GM18907 (cell line): ENCODE data around the gene NLRP13.
"Not testable (repeated sequence)": the region's sequence is repeated elsewhere in the genome, so short reads cannot be mapped to it uniquely, and the experiment has no call there.

ENCODE experiments used
- ATAC-seq: cut with Tn5 transposase; IDR thresholded peaks from one replicate; pipeline ENCODE4 v1.9.1; 2021; ENCODE audit warnings: mild to moderate bottlenecking, moderate library complexity; ENCODE audit not compliant: unreplicated experiment

NLRP13 gene, protein sequence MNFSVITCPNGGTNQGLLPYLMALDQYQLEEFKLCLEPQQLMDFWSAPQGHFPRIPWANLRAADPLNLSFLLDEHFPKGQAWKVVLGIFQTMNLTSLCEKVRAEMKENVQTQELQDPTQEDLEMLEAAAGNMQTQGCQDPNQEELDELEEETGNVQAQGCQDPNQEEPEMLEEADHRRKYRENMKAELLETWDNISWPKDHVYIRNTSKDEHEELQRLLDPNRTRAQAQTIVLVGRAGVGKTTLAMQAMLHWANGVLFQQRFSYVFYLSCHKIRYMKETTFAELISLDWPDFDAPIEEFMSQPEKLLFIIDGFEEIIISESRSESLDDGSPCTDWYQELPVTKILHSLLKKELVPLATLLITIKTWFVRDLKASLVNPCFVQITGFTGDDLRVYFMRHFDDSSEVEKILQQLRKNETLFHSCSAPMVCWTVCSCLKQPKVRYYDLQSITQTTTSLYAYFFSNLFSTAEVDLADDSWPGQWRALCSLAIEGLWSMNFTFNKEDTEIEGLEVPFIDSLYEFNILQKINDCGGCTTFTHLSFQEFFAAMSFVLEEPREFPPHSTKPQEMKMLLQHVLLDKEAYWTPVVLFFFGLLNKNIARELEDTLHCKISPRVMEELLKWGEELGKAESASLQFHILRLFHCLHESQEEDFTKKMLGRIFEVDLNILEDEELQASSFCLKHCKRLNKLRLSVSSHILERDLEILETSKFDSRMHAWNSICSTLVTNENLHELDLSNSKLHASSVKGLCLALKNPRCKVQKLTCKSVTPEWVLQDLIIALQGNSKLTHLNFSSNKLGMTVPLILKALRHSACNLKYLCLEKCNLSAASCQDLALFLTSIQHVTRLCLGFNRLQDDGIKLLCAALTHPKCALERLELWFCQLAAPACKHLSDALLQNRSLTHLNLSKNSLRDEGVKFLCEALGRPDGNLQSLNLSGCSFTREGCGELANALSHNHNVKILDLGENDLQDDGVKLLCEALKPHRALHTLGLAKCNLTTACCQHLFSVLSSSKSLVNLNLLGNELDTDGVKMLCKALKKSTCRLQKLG

DNA sequence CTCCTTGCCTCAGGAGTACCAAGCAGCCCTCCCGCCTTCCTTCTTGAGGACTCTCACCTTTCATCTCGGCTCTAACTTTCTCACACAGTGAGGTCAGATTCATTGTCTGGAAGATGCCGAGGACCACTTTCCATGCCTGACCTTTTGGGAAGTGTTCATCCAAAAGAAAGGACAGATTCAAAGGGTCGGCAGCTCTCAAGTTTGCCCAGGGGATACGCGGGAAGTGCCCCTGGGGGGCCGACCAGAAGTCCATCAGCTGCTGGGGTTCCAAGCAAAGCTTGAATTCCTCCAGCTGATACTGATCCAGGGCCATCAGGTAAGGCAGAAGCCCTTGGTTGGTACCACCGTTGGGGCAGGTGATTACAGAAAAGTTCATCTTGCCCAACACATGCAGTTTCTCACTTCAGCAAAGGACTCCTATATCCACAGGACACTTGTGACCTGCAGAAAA lies at the start of gene NLRP13:
Gene NLRP13 (minus strand): TSS at position 401 of the 451 bp plus-strand sequence. CDS start 25 bp downstream, at position 376.
- ATAC-seq = no peak

DNA sequence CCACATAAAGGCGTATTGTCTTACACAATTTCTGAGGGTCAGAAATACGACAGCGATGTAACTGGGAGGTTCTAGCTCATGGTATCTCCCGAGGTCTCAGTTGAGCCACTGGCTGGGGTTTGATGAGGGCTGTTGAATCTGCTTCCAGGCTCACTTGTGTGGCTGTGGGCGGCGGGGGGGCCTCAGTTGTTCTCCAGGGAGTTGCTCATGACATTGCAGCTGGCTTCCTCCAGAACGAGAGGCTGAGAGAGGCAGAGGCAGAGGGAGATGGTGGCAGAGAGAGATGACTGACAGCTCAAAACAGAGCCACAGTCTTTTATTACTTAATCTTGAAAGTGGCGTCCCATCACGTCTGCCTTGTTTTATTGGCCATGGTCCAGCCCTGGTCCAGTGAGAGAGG lies 48.3 kb upstream of the NLRP13 start:
- ATAC-seq = no peak

DNA sequence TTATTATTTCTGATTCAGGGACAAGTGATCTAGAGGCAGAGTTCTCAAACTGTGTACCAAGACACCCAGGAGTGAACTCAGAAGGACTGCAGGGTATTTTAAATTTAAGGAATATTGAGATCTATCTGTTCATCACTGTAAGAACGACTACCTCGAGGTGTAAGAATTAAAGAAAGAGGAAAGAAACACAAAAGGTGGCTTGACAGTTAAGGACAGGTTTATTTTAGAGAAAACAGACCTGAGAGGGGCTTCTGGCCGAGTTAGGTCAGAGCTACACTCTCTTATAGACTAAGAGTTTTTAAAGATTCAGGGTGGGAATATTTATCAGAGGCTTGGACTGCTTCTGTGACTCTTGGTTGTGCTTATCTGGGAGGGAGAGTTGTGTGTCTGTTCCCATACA lies 41.8 kb upstream of the NLRP13 start:
- no peak for ATAC-seq

DNA sequence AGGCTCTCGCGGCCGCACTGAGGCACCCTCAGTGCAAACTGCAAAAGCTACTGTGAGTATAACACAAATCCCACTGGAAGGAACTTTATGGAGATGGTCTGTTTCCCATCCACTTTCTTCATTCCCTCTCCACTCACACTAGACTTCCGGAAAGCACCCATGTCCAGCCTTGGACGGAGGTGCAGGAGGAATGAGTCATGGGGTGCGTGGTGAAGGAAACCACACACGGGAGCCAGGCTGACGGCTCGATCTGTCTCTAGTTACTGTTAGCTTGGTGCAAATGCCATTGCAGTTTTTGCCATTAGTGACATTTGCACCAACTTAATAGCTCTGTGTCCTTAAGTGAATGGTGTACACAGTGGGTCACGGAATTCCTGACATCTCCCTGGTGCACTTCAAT lies 30.1 kb upstream of the NLRP13 start:
- ATAC-seq = no peak

DNA sequence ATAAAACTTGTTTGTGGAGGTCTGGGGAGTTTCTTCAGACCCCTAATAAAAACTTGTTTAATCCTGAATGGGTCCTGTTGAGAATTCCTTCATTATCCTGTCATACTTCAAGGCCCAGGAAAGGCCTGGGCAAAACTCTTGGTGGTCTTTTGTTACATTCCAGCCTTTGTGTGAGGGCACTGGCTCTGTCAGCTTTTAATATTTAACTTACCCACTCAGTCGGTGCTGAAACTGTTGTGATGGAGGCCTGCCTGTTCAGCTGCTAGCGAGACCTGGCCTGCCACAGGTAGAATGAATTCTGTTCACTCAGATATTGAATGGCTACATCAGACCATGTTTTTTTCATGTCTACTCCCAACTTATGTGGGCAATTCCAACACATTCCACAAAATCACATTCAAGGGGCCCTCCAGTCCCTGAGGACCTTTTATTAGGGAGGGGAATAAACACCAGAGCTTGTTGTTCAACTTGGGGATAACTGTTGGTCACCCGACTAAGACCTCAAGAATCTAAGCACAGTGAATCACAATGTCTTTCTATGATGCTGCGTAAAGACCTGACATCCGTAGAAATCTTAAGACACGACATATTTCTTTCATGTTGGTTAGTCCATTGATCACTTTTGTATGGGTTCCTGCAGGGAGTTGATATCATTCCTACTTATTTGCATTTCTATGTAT lies 28.0 kb upstream of the NLRP13 start:
- no peak for ATAC-seq

DNA sequence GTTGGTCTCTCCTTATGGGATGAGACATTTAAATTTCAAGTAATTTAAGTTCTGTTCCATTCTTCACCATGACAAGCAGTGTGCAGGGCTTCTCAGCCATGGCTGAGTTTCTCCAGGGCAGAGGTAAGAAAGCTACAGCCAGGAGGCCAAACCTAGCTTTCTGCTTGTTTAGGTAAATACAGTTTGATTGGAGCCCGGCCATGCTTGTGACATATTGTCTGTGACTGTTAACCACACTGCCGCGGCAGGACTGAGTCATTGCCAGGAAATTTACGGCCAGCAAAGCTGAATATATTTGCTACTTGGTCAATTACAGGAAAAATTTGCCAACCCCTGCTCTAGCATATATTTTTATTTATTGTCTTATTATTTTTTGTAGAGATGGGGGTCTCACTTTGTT lies 26.2 kb upstream of the NLRP13 start:
- no peak for ATAC-seq

DNA sequence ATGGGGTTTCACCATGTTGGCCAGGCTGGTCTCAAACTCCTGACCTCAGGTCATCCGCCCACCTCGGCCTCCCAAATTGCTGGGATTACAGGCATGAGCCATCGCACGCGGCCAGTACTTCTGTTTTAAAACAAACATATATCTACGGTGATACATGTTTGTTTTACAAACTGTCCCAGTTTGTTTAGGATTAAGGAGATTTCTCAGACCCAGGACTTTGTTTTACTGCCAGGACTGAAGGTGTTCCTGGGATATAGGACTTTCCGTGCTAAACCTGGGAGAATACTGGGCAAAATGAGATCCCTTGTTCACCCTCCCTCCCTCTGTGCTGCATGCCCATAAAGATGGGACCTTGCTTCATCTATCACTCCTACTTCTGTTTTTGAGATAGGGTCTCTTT lies 24.3 kb upstream of the NLRP13 start:
- no peak for ATAC-seq

DNA sequence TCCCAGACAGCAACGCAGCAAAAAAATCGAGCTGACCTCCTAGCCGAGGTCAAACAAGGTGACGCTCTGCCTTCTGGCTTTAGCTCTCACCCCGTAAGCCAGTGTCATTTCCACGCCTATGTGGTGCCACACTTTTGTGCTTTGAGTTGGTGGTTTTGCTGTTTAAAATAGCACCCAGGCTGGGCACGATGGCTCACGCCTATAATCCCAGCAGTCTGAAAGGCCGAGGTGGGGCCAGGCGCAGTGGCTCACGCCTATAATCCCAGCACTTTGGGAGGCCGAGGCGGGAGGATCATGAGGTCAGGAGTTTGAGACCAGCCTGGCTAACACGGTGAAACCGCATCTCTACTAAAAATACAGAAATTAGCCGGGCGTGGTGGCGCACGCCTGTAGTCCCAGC lies 18.4 kb upstream of the NLRP13 start:
- not testable (repeated sequence) for ATAC-seq

DNA sequence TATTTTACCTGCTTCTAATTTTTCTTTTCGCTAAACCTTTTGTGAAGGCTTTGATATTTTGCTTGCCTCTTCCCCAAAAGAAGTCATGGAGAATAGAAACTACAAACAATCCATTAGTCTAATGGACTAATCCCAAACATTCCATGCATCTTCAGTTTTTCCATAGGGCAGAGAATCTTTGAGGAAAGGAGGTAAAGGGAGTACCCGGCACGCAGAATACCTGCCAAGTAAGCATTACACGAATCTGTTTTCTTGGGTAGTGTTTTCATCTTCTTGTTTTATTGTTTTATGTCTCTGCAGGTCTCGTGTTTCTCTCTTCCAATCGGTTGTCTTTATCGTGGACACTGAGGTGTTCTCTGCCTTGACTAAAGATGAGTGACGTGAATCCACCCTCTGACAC lies 15.4 kb upstream of the NLRP13 start, which contains the start of gene NLRP8:
Gene NLRP8 (plus strand): TSS at position 301 of the 400 bp plus-strand sequence.
- ATAC-seq = no peak

DNA sequence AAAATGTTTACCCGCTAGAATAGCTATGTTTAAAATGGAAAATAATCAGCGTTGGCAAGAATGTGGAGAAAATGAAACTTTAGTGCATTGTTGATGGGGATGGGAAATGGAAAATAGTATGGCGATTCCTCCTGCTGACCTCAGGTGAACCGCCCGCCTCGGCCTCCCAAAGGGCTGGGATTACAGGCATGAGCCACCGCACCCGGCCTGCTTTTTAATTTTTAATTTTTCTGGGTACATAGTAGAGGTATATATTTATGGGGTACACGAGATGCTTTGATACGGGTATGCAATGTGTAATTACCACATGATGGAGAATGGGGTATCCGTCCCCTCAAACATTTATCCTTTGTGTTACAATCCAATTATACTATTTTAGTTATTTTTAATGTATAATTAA lies 8.2 kb upstream of the NLRP13 start:
- no peak for ATAC-seq

DNA sequence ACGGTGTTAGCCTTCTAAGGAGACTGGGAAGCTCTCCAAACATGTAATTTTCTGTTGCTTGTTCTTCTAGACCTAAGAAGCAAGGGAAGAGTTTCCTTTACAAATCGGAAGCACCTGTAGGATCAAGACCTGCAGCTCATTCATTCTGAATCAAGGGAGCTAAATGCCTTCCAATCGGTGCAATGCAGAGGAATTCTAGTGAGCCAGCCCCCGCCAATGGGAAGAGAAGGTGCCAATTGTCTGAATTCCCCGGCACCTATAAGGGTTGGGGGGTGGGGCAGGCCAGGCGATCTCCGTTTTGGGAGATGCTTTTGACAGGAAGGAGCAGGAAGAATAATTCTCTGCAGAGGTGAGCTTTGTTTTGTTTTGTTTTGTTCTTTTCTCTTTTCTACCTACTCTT lies 7.1 kb upstream of the NLRP13 start:
- ATAC-seq = no peak

DNA sequence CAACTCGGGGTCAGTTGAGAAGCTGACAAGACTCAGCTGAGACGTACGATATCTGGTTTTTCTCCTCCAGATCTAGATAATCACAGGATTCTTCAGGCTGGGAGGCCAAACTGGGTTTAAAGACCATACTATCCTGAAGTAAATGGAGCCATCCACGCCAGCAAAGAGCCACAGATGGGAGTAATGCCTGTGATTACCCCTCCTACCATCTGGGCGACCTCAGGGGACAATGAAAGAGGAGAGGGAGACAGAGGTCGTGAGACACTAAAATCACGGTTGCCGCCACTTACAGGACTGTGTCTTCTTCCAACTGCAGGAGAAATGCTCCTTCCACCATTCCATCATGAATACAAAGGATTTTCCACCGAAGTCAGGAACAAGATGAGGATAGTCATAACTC lies 3.1 kb upstream of the NLRP13 start:
- no peak for ATAC-seq

DNA sequence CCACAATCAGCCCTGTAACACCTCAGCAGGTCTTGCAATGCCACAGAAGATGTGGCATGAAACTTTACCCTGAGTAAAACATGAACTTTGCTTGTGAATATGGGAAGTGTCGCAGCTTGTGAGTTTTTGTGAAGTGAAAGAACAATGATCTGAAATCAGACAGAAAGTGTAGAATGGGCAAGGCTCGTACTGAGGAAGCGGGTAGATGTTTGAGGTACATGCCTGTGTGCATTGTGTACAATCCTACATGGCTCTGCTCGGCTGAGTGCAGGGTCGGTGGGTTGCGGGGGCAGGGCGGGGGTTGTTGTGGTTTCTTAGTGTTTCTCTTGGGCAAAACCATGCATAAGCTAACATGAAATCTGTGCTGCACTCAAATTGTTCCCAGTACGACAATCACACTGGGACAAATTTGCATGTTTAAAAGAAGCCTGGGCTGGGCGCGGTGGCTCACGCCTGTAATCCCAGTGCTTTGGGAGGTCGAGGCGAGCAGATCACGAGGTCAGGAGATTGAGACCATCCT lies 1.1 kb downstream of the NLRP13 start:
- ATAC-seq = no peak

DNA sequence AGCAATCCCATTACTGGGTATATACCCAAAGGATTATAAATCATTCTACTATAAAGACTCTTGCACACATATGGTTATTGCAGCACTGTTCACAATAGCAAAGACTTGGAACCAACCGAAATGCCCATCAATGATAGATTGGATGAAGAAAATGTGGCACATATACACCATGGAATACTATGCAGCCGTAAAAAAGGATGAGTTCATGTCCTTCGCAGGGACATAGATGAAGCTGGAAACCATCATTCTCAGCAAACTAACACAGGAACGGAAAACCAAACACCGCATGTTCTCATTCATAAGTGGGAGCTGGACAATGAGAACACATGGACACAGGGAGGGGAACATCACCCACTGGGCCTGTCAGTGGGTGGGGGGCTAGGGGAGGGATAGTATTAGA lies 2.9 kb downstream of the NLRP13 start:
- not testable (repeated sequence) for ATAC-seq

DNA sequence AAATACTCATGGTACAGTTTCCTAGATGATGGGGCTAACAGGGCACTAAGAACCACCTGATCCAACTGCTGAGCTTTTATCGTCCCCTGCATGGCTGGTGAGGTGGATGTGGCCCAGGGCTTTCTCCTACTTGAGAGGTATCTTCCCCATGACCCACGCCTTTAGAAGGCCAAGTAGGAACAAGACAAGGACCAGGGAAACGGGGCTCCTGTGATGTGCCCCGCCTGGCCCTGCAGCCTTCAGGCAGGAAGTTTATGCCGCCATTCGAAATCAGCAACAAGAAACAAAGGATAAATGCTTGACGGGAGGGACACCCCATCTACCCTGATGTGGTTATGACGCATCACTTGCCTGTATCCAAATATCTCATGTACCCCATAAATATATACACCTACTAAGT lies 4.1 kb downstream of the NLRP13 start:
- ATAC-seq = no peak

DNA sequence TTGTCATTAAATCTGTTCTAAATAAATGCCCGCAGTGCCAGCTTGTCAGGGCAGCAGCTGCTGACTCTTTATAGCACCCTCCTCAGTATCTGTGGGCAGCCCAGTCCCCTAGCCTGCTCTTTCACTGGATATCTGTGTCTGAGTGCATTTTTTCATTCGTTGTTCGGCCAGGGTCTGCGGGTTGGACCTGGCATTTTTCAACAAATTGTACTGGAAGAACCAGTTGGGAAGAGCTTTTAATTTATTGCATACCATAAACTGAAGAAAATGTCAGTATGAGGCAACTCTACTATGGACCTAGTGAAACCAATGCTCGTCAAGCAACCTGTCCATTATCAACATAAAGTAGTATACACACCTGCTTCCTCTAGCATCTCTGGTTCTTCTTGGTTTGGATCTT lies 8.6 kb downstream of the NLRP13 start:
- ATAC-seq = no peak

DNA sequence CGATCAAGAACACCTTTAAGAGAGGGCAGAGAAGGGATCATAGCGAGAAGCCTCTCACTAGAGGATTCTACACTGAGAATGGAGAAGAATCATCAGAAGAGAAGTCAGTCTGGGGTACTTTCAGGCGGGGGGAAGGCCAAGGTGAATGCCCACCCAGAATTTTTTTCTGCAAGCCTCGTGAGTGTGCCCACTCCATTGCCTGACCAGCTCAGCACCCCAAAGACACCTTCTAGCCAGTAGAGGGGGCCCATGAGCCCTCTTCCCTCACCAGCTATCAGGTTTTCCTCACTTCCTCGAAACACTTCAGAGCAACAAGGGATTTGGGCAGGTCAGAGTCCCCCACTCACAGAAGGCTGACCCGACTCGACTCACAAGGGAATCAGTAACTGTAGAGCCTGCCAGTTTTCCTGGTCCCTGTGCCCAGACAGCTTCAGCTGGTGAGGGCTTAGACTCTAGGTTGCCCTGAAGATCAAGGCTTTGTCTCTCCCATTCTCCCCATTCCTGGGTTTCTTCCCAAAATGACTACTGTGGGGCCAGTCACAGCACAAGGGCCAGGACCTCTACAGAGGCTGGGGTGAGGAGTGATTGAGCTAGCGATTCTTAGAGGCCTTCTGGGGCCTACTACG lies 18.4 kb downstream of the NLRP13 start:
- no peak for ATAC-seq

DNA sequence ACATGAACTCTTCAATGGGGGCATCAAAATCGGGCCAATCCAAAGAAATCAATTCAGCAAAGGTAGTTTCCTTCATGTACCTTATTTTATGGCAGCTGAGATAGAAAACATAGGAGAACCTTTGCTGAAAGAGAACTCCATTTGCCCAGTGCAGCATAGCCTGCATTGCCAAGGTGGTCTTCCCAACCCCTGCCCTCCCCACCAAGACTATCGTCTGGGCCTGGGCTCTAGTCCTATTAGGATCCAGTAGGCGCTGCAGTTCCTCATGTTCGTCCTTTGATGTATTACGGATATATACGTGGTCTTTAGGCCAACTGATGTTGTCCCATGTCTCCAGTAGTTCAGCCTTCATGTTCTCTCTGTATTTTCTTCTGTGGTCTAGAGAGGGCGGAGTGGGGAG lies 19.2 kb downstream of the NLRP13 start:
- no peak for ATAC-seq

DNA sequence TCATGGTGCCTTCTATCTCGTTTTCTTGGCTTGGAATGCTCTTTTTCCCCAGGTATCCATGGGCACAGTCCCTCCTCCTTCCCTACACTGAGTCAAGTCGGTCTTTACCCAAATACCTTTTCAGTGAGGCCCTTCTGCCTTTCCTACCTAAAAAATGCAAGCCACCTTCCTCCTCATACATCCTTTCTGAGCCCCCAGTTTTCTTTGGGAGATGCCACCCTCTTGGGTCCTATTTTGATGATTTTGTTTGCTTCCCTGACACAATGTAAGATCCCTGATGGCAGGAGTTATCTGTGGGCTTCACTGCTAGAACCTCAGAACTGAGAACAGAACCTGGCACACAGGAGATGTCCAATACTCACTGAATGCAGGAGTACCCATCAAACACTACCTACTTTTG lies 22.3 kb downstream of the NLRP13 start:
- no peak for ATAC-seq

DNA sequence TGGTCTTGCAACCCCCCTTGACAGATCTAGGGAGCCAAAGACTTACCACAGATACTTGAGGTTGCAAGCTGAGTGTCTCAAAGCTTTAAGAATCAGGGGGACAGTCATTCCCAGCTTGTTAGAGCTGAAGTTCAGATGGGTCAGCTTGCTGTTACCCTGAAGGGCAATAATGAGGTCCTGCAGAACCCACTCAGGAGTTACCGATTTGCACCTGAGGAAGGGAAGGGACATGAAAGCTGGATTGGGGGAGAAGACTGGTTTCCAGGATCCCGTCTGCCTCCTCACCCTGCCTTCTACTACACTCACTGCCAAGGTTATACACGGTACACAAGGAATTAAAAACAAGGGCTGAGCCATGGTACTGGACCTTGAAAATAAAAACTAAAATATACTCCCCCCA lies 24.4 kb downstream of the NLRP13 start:
- no peak for ATAC-seq
